A204.1 (cell line): ENCODE data around the gene SPATA1.
"Not testable (repeated sequence)": the region's sequence is repeated elsewhere in the genome, so short reads cannot be mapped to it uniquely, and the experiment has no call there.

ENCODE experiments used
- FAIRE-seq: peaks from 2 replicates; lab custom pipeline; 2012; peaks lifted over from hg19 to GRCh38; lab: Jason Lieb, UNC

SPATA1 gene, protein sequence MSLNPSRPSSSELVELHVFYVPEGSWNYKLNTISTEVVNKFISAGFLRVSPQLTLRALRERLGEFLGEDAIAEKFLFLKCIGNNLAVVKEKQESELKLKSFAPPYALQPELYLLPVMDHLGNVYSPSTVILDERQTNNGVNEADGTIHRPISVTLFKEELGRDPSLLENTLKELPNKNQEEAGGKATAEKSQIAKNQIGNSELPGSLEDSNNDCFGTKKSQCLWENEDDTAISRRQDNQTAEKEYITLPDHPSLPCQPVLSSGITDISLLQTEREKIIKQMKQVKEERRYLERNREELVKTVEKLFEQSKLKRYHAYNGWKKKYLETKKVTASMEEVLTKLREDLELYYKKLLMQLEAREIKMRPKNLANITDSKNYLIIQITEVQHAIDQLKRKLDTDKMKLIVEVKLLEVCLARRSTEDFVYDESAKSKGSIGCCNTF

DNA sequence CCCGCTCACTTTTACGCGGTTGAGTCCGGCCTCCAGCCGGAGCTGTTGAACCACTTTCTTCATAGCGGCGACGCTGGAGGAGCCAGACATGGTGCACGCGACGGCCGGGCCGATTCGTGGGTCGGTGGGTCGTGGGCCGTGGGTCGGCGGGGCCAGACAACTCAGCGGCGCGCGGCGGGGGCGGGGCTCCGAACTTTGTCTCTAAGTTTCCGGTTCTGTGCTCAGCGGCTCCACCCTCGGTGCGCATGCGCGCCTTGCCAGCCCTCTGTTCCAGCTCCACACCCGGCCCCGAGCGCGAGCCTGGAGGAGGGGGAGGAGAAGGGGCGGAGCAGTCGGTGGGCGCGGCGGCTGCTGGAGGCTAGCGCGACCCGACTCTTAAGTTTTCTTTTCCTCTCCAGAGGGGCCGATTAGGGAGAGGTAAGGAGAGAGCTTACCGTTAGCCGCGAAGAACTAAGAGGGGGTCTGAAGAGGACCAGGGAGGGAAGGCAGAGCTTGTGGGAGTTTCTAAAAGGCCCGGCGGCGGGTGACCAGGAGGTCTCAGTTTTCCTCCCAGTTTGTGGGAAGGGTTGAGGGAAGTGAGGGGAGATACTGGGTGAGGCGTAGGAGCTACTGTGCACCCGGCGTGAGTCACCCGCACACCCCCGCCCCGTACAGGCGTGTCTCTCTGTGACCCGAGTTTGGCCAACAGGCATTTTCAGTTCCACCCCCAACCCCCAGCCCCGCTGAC, at the start of gene SPATA1, which contains the start of gene GNG5:
Gene SPATA1 (plus strand): TSS at position 385 of the 727 bp plus-strand sequence. CDS start 9,974 bp downstream, outside the sequence.
Gene GNG5 (minus strand): TSS at position 580 of the 727 bp plus-strand sequence. CDS start 490 bp downstream, at position 90.
- FAIRE-seq, result peak; percentile 70

DNA sequence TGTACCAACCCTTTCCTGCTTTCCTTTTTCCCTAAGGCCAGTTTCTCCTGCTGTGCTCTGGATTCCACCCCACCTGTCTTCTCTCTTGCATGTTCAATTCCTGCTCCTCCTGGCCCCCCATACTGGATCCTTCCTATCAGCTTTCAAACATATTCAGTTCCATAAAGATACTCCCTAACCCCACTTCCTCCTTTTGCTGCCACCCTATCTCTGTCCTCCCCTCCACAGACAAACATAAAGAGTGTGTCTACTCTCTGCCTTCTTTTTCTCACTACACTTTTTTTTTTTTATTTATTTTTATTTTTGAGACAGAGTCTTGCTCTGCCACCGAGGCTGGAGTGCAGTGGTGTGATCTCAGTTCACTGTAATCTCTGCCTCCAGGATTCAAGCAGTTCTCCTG, 44.1 kb upstream of the SPATA1 start:
- FAIRE-seq, result no peak

DNA sequence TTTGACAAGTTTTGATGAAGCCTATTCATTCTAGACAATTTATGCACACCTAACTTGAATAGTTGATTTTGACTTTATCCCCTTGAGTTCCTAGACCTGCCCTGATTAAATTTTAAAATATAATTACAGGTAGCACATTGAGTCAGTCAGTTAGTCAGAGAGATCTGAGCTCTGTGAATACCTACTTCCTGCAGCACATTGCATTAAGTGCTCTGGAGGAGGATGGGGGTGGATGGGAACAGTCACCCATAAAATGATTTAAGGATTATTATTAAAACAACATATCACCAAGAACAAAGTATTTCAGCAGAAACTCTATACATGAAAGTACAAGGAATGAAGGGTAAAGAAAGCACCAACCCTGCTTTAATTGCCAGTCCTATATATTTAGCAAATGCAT, 38.9 kb upstream of the SPATA1 start:
- no peak for FAIRE-seq

DNA sequence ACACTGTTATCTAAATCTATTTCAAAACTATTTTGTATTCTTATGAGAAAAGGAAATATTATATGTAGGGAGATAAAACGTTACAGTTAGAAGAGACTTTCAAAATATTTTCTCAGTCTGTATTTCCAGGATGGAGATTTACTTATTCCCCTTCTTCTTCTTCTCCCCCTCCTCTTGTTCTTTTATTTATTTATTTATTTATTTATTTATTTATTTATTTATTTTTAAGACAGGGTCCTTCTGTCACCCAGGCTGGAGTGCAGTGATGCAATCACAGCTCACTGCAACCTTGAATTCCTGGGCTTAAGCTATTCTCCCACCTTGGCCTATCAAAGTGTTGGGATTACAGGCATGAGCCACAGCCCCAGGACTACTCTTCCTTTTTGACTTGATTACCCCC, 30.0 kb upstream of the SPATA1 start:
- FAIRE-seq, result peak; percentile 6

DNA sequence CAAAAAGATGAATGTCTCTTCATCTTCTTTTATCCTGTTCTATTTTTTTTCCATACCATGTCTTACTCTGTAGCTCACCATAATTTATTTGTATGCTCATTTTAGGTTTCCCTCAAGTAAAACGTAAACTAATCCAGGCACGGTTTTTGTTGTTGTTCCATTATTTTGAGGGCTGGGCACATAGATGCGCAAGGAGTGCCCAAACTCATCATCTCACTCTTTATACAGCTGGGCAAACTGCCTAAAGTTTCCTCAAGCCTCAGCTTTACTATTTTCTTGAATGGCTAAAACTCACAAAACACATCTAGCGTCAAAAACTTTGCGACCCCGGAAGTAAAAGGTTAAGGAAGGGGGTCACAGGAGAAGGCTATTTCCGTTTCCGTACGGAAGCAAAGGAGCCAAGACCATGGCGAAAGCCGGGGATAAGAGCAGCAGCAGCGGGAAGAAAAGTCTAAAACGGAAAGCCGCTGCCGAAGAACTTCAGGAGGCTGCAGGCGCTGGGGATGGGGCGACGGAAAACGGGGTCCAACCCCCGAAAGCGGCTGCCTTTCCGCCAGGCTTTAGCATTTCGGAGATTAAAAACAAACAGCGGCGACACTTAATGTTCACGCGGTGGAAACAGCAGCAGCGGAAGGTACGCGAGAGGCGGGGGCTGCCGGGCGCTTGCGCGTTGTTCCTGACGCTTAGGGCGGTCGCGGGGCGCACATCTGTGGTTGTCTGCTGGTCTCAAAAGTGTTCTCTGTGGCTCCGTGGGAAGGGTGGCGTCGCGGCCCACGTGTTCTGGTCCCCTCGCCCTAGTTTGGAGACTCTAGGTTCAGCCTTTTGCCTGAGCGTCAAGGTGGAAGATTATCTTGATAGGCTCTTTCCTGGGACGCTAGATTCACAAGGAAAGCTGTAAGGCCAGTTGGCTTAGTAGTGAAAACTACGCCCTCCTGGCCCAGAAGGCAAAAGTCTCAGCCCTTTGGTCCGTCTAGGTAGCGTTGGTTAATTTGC, 27.0 kb upstream of the SPATA1 start, which contains the start of gene RPF1:
Gene RPF1 (plus strand): TSS at position 391 of the 993 bp plus-strand sequence. CDS start 16 bp downstream, at position 407.
- FAIRE-seq, result no peak

DNA sequence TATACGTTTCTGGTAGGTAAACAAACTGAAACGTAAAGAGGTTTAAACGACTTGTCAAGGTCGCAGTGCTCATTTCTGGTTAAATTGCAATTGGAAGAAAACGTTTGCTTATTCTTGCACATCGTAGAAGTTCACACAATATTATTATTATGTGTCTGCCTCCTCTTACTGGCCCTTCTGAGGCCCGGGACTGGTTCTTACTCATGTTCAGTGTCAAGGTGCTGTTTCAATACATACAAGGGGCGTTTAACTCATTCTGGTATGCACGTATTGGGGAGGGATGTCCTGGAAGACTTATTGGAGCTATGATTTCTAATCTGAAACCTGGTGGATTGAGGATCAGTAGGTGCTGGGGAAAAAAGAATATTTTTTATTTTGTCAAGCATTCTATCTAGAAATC, 26.2 kb upstream of the SPATA1 start:
- no peak for FAIRE-seq

DNA sequence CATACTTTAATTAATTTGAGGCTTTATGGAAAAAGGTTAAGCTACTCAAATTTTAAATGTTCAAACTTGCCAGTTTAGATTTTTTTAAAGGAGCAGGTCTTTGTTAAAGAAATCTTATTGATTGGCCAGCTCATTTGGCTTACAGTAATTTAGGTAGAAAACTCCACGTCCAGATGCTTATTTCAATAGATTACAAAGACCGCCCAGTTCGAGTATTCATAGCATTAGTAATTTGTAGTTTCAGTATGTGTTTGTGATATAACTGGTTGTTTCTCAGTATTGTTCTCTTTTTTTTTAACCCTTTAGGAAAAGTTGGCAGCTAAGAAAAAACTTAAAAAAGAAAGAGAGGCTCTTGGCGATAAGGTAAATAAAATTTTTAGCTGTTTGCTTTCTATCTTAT, 25.5 kb upstream of the SPATA1 start:
- FAIRE-seq, result no peak

DNA sequence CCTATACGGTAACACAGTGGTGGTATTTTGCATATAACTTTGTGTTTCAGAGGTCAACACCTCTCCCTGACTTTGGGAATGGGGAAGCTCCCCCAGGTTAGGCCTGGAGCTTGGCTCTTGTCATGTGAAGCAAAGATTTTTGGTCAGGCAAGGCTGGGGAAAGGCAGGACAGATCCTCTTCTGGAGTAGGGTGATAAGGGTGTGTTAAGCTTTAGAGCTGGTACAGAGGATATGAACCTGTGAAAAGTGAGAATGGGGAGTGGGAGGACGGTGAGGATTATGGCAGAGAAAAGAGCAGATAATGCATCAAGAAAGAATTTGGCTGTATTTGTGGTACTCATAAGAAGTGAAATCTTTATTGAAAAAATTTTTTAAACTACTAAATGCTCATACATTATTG, 24.9 kb upstream of the SPATA1 start:
- no peak for FAIRE-seq

DNA sequence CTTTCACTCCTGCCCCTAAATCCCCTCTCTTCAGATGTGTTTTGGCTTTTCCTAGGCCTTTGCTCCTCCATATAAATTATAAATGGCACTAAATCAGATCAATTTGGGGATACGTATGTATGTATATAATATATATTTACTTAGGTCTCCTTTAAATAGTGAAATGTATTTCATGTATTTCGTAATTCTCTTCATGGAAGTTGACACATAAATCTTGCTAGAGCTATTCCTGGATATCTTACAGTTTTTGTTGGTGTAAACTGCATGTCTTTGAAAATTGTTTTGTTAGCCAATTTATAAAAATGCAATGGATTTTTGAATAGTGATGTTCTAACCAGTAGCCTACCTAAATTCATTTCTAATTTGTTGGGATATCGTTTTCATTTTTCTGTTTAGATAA, 18.1 kb upstream of the SPATA1 start:
- FAIRE-seq, result no peak

DNA sequence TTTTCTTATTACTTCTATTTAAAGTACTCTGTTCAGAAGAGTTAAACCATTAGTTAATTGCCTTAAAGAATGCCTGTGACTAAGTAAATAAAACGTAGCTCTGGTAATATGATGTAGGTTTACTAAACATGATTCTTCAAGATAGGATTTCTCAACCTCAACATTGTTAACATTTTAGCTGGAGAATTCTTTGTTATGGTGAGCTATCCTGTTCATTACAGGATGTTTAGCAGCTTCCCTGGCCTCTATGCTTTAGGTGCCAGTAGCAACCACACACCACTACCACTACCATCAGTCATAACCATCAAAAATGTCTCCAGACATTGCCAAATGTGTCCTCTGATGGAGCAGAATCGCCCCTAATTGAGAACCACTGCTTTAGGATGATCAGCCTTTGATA, 16.4 kb upstream of the SPATA1 start:
- FAIRE-seq, result no peak

DNA sequence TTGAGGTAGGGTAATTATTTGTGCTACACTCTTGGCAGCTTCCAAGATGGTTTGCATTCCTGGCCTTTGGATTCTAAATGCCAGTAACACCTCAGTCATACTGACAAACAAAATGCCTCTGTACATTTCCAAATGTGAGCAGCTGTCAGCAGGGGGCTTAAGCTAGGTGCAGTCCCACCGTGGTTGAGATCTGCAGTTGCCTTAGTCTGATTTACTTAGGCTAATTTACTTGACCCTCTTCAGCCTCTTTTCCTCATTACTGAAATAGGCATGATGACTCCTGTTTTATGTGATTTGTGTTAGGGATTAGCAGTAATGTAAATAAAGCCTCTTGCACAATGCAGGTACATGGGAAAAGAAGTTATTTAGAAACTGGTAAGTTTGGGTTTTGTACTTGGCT, 13.5 kb upstream of the SPATA1 start:
- FAIRE-seq, result no peak

DNA sequence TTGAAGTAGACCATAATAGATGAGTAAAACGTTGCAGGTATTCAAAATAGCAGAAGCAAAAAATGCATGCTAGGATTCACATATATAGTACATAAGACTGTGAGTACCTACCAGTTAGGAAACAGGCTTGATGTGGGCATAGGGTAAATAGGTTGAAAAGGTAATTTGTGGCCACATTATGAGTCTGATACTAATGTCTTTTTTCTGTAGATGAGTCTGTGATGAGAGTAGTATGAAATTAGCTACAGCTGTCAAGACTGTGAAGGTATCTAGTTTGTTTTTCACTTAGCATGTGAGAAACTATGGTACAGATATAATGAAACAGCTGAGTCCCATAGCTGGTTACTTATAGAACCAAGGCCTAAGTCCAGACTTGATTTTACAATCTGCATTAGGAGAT, 12.4 kb upstream of the SPATA1 start:
- no peak for FAIRE-seq

DNA sequence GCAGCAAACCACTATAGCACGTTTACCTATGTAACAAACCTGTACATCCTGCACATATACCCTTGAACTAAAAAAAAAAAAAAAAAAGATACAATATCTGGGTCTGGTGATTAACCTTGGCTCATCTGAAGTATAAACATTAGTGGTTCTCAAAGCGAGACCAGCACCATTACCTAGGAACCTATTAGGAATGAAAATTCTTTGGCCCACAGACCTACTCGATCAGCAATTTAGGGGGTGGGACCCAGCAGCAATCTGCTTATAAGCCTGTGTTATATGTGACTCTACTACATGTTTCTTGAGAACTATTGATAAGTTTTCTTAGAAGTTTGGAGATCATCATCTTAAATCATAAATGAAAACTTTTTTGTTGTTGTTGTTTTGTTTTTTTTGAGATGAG, 9.7 kb upstream of the SPATA1 start:
- no peak for FAIRE-seq

DNA sequence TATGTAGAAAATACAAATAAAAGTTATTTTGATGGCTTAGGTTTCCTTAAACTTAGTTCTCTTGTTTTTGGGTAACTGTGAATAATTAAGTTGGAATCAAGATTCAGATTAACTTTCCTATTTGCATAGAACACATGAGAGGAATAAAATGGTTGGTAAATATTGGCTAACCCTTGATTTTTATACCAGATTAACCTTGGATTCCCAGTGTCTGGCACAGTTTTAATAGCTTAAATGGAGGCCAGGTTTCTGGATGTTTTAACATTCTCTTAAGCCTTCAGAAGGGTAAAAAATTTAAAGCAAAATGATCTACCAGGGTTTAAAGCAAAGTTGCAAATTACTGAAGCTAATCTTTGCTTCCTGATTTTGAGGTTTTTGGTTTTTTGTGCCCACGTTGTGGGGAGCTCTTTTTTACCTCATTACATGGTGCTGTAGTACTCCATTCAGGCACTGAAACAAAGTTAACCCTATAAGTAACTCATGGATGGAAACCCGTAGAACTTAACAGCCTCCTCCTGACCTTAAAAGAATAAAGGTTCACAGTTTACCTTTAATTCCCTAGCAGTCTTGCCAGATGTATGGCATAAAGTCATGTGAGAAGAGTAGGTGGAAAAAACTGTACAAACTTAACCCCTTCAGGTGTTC, 8.4 kb upstream of the SPATA1 start:
- no peak for FAIRE-seq

DNA sequence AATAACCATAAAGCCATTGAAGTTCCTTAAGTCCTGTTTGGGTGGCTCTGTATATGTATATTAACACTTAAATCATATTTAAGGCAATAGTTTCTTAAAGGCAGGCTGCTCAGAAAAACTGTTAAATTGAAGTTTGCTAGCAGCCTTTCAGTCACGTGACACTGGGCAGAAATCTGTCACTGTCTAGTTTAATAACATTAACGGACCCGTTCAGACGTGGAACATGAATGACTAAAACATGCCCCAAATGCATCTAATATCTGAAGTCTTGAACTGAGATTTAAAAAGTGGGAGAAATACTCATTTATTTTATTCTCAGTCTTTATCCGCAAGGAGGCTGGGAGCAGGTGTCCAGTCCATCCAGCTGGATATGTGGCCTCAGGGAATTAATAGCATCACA, 3.3 kb upstream of the SPATA1 start:
- FAIRE-seq, result no peak

DNA sequence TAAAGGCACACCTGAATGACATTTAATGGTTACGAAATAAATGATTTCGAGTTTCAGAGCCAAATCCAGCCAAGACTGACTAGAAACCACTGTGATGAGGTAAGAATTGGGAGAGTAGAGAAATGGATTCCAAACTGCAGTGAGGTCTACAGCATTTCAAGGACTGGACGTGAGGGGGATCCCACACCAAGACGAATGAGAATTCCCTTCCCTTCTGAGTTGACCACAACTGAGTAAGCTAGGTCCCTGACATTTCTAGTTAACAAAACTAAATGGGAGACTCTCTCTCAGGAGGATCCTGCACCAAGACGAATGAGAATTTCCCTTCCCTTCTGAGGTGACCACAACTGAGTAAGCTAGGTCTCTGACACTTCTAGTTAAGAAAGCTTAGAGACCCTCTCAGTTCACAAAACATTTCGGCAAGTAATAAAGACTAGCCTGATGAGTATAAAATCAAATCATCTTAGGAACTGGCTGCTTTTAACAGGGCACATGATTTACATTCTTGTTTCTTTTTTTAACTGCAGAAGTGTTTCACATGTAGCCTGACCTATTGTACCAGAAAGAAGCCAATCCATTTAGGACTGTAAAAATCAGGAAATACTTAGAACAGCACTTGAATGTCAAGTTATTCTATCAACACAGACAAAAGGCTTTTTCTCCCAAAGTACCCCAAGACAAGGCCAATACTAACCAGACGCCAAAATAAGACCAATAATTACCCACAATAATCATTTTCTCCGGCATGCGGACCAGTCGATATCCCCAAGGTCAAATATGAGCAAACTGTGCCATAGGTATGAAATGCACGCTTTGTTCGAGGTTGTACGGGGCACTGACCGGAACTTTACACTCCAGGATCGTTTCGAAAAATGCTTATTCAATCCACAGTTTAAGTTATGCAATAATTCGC, 1.4 kb upstream of the SPATA1 start:
- no peak for FAIRE-seq

DNA sequence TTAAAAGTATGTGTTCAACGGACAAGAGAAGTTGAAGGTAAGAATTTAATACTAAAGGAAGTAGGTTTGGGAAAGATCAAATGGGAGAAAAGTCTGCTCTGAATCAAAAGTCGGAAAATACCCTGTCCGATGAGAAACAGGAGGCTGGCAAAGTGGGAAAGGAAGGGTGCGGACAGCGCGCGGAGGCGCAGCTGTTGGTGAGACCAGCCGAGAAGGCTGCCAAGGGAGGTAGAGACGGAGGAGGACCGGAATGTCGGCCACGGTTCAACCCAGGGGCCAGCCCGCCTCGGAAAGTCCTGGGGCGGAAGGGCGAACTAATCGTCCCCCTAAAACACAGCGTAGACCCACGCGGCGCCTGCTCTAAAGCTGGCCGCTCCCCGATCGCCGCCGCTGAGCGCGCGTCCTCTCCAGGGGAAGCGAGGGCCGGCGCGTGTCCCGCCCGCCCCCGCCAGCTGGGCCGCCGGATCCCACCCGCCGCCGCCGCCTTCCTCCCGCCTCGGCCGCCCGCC, 639 bp upstream of the SPATA1 start:
- no peak for FAIRE-seq

DNA sequence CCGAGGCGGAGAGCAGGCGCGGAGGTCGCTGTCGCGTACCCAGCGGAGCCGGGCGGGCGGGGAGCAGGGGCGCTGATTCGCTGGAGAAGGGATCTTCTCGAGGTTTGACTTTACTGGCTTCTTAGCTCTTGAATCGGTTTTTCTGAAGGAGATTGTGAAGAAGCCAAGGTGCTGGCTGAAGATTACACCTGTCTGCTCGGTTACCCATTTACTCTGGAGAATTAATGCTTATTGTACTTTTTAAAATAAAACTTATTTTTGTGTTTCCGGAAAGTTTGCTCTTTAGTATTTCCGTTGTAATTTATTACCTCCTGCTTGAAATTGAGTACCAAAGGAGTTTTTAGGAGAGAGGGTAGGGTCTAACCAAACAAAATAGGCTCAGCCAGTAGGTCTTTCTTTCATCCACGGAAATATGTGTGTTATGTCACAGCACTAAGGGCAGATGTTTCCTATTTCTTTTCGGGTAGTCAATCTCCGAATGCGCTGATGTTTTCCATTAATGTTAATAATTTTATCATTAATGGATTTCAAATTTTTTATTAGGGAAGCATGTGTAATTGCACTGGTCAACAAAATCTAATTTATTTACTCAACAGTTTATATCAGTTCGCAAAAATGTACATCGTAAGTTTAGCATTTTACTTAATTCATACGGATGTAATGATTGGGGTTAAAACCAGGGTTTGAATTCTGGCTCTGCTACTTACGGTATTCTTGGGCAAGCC, 705 bp downstream of the SPATA1 start:
- no peak for FAIRE-seq

DNA sequence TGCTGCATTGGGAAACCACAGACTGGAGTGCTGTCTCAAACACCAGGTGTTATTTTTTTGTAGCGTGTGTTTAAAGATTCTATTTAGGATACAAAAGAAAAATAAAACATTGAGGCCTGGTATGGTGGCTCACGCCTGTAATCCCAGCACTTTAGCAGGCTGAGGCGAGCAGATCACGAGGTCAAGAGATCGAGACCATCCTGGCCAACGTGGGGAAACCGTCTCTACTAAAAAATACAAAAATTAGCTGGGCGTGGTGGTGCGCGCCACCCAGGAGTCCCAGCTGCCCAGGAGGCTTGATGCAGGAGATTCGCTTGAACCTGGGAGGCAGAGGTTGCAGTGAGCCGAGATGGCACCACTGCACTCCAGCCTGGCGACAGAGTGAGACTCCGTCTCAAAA, 1.7 kb downstream of the SPATA1 start:
- not testable (repeated sequence) for FAIRE-seq

DNA sequence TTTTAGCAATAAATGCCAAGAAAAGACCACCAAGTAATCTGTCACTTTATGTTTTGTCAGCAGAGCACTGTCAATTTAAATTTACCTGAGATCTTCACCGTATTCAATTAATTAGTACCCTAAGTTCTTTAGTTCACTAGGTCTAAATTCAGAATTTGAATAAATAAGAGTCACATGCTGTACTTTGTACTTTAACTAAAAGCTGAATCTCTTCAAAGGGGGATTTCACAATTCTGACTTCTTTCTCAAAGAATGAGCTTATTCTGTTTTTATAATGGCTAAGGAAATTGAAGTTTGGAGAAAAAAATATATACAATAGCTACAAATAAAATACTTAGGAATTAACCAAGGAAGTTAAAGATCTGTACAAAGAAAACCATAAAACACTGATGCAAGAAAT, 2.3 kb downstream of the SPATA1 start:
- no peak for FAIRE-seq
